Suprapubic skin (tissue), 4 donors: ENCODE results near the gene NPR1. TPM values are rescaled to one million over a fixed set of nuclear protein-coding genes. Genes with fewer than 3 reads are reported as not detected.

ENCODE experiments used
- DNase-seq, 2 donors: peaks; one replicate each; pipeline ENCODE4 v3.0.0-alpha.2; 2019; ENCODE audit warnings: low spot score in 2 of 2
- H3K27ac ChIP-seq: fragments of 200-600 bp; sonication (generic); one replicate; pipeline ENCODE4 v1.5.1; 2019
- H3K27me3 ChIP-seq: fragments of 200-600 bp; sonication (generic); one replicate; pipeline ENCODE4 v1.5.1; 2019
- H3K36me3 ChIP-seq: fragments of 200-600 bp; sonication (generic); one replicate; pipeline ENCODE4 v1.5.1; 2019
- H3K4me1 ChIP-seq: fragments of 200-600 bp; sonication (generic); one replicate; pipeline ENCODE4 v1.5.1; 2019
- H3K4me3 ChIP-seq: fragments of 200-600 bp; sonication (generic); one replicate; pipeline ENCODE4 v1.5.1; 2019; ENCODE audit warnings: mild to moderate bottlenecking
- H3K9me3 ChIP-seq: fragments of 200-600 bp; sonication (generic); one replicate; pipeline ENCODE4 v1.5.1; 2019
- CTCF ChIP-seq, 2 donors: fragments of 200-600 bp in 1 of 2; fragments of 450-650 bp in 1 of 2; sonication (generic) in 1 of 2; IDR thresholded peaks; one replicate each; pipeline ENCODE4 v1.5.1; 2016 to 2019; ENCODE audit warnings: antibody characterized with exemption in 2 of 2, mild to moderate bottlenecking in 1 of 2, moderate library complexity in 1 of 2
- EP300 ChIP-seq: sonication (generic); formaldehyde crosslinking; IDR thresholded peaks from one replicate; pipeline ENCODE4 v1.6.1; 2017; ENCODE audit warnings: antibody characterized with exemption
- POLR2A ChIP-seq, 2 donors: fragments of 450-650 bp; IDR thresholded peaks; one replicate each; pipeline ENCODE4 v1.6.1; 2017; ENCODE audit warnings: antibody characterized with exemption in 2 of 2, mild to moderate bottlenecking in 2 of 2, moderate library complexity in 2 of 2
- POLR2AphosphoS5 ChIP-seq, 3 donors: sonication (generic); formaldehyde crosslinking; IDR thresholded peaks; one replicate each; pipeline ENCODE4 v1.6.1; 2017; ENCODE audit warnings: antibody characterized with exemption in 3 of 3
- WGBS: methylation state at CpG from one replicate; pipeline ENCODE4 v1.1.5; 2018; 5-methylcytosine and 5-hydroxymethylcytosine counted together
- total RNA-seq, 4 donors: library from RNA; depleted of rRNA; stranded (reverse); fragments of >200 nt; gene quantifications; one replicate each; pipeline ENCODE4 v1.1.0, GENCODE V29; 2016

The NPR1 gene
- total RNA-seq, 4 donors from 2014 or later: 4.7 to 19.2 (median 6.9) TPM

GRCh38 chr1:153730468-153730988, 52.0 kb downstream of the NPR1 start:
- DNase-seq: no peak
- TF ChIP-seq EP300: no peak
- 54% methylated on average over 5 of the region's 5 CpGs for WGBS
- Histone ChIP-seq H3K27me3 (no peaks in the 10 kb centered on the region), H3K4me1 (peaks cover 32% of the 10 kb centered on the region), H3K36me3 (peaks cover 3% of the 10 kb centered on the region), H3K4me3 (no peak overlapping the region), H3K27ac (peak overlapping the region; percentile 29), H3K9me3 (no peaks in the 10 kb centered on the region)

- H3K4me1 ChIP-seq: peaks cover 23% of the 10 kb centered on the region
- no peak for DNase-seq
- WGBS: 62% methylated on average over 1 of the region's 1 CpG
Observed at GRCh38 chr1:153733970-153734369, 55.5 kb downstream of the NPR1 start.

GRCh38 chr1:153734396-153735089, 56.1 kb downstream of the NPR1 start:
- H3K4me1 ChIP-seq: peaks cover 17% of the 10 kb centered on the region
- TF ChIP-seq CTCF (IDR thresholded peaks at IDR 0.05): no peak
- TF ChIP-seq POLR2AphosphoS5 (IDR thresholded peaks at IDR 0.05): no peak
- no peak for TF ChIP-seq EP300
- TF ChIP-seq POLR2A (IDR thresholded peaks at IDR 0.05): no peak
- peaks cover 12% of the 10 kb centered on the region for H3K36me3 ChIP-seq
- H3K27me3 ChIP-seq: no peaks in the 10 kb centered on the region
- DNase-seq: no peak
- 89% methylated on average over 3 of the region's 3 CpGs for WGBS
- no peak overlapping the region for H3K4me3 ChIP-seq
- H3K9me3 ChIP-seq: no peaks in the 10 kb centered on the region
- H3K27ac ChIP-seq: no peak overlapping the region

More at GRCh38 chr1:153733970-153734369, 55.5 kb downstream of the NPR1 start:
- Histone ChIP-seq H3K27ac (no peak overlapping the region), H3K36me3 (peaks cover 6% of the 10 kb centered on the region), H3K4me3 (no peak overlapping the region), H3K9me3 (no peaks in the 10 kb centered on the region), H3K27me3 (no peaks in the 10 kb centered on the region)
- TF ChIP-seq POLR2AphosphoS5 (IDR thresholded peaks at IDR 0.05) (no peak), POLR2A (IDR thresholded peaks at IDR 0.05) (no peak)

- no peaks in the 10 kb centered on the region for H3K27me3 ChIP-seq
- TF ChIP-seq POLR2A (IDR thresholded peaks at IDR 0.05) (no peak), POLR2AphosphoS5 (IDR thresholded peaks at IDR 0.05) (no peak), CTCF (IDR thresholded peaks at IDR 0.05) (no peak), EP300 (no peak)
- no peak overlapping the region for H3K4me3 ChIP-seq
- 91% methylated on average over 3 of the region's 3 CpGs for WGBS
- H3K9me3 ChIP-seq: no peaks in the 10 kb centered on the region
- peaks cover 16% of the 10 kb centered on the region for H3K36me3 ChIP-seq
- DNase-seq: no peak
- H3K4me1 ChIP-seq: peaks cover 13% of the 10 kb centered on the region
- no peak overlapping the region for H3K27ac ChIP-seq
Observed at GRCh38 chr1:153735090-153735420, 56.6 kb downstream of the NPR1 start.

- 74% methylated on average over 2 of the region's 2 CpGs for whole genome bisulfite sequencing
- Histone ChIP-seq H3K27me3 (no peaks in the 10 kb centered on the region), H3K27ac (no peak overlapping the region), H3K4me3 (no peak overlapping the region), H3K36me3 (peaks cover 68% of the 10 kb centered on the region), H3K9me3 (no peaks in the 10 kb centered on the region), H3K4me1 (no peaks in the 10 kb centered on the region)
- no peak for TF ChIP-seq EP300
- no peak for TF ChIP-seq POLR2A (IDR thresholded peaks at IDR 0.05)
- TF ChIP-seq CTCF (IDR thresholded peaks at IDR 0.05): no peak
- no peak for TF ChIP-seq POLR2AphosphoS5 (IDR thresholded peaks at IDR 0.05)
- DNase-seq: no peak
Observed at GRCh38 chr1:153741986-153742385, 63.5 kb downstream of the NPR1 start.

GRCh38 chr1:153742411-153743142, 64.1 kb downstream of the NPR1 start:
- WGBS: 65% methylated on average over 5 of the region's 5 CpGs
- Histone ChIP-seq H3K27me3 (no peaks in the 10 kb centered on the region), H3K27ac (peak overlapping the region; percentile 43), H3K4me3 (no peak overlapping the region), H3K9me3 (no peaks in the 10 kb centered on the region), H3K4me1 (no peaks in the 10 kb centered on the region), H3K36me3 (peaks cover 72% of the 10 kb centered on the region)
- TF ChIP-seq POLR2AphosphoS5 (IDR thresholded peaks at IDR 0.05) (no peak), CTCF (IDR thresholded peaks at IDR 0.05) (no peak), EP300 (no peak)
- DNase-seq: no peak
